Stimulated activated CD4-positive, alpha-beta T cell treated with anti-CD3 and anti-CD28 coated beads, Interleukin-1b, Interleukin-23, amount 100 ng/mL, for 48 hours (primary cell): ENCODE results near the gene SMIM44.

Experiments used
- DNase-seq: peaks from one replicate; pipeline ENCODE4 v3.0.0-alpha.2; 2020

SMIM44 gene

GRCh38 chr19:3433805-3434540 lies 49.3 kb downstream of the SMIM44 start:
- DNase-seq = no peak

GRCh38 chr19:3433313-3433712 lies 49.9 kb downstream of the SMIM44 start:
- no peak for DNase-seq
